Fibroblast of mammary gland (primary cell): ENCODE data around the gene BBOX1.

Experiments
- DNase-seq: peaks from one replicate; pipeline ENCODE4 v3.0.0-alpha.2; 2010; ENCODE audit warnings: low read depth
- H3K4me3 ChIP-seq: 2 replicates; pipeline ENCODE4 v1.5.1; 2011; ENCODE audit warnings: low read depth, mild to moderate bottlenecking, low read length, moderate library complexity; ENCODE audit not compliant: control insufficient read depth
- CTCF ChIP-seq: conservative IDR thresholded peaks from 2 replicates; pipeline ENCODE4 v1.5.1; 2011; ENCODE audit warnings: low read depth, low read length, inconsistent platforms; ENCODE audit not compliant: control insufficient read depth, insufficient read depth

The BBOX1 gene

GRCh38 chr11:27150098-27150497, 109.5 kb downstream of the BBOX1 start:
- no peak for TF ChIP-seq CTCF
- no peak for DNase-seq
- no peak overlapping the region for H3K4me3 ChIP-seq

- no peak for TF ChIP-seq CTCF
- H3K4me3 ChIP-seq = no peak overlapping the region
- peak; percentile 20 for DNase-seq
These were observed 112.5 kb downstream of the BBOX1 start for GRCh38 chr11:27153136-27153535.

GRCh38 chr11:27158456-27159334, 118.1 kb downstream of the BBOX1 start:
- TF ChIP-seq CTCF = peak; percentile 87
- DNase-seq = peak; percentile 87
- H3K4me3 ChIP-seq = no peak overlapping the region

DNA sequence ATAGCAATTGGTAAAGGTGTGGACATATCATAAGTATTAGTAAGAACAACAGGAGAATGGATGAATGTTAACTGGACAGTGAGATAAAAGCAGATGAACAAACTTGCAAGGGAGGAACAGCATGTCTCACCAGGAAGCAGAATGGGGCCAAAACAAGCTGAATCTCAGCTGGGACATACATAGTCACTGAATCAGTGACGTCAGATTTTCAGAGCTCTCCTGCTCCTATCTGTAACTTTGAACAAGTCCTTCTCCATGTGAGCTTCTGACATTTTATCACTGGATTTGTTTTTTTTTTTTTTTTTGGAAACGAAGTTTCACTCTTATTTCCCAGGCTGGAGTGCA, 118.7 kb downstream of the BBOX1 start:
- H3K4me3 ChIP-seq = no peak overlapping the region
- TF ChIP-seq CTCF = no peak
- peak; percentile 50 for DNase-seq

- no peak for TF ChIP-seq CTCF
- no peak overlapping the region for H3K4me3 ChIP-seq
- DNase-seq = peak; percentile 31
These were observed 120.5 kb downstream of the BBOX1 start for GRCh38 chr11:27161071-27161470.

DNA sequence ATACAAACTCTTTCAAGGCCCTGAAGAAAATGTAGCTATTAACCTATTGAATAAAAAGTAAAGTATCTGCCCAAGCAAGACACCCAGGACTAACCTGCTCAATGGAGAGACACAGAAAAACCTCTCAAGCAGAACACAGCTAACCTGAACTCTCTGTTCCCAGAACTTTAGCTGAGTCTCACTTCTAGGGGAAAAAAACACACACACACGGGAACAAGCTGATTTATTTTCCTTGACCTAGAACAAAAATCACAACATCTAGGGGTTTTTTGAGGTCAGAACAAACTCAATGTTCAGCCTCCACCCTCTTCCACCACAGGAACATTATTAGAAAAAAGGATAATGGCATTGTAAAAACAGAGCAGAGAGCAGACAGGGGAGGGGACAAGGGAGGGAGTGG, 121.6 kb downstream of the BBOX1 start:
- no peak for DNase-seq
- no peak overlapping the region for H3K4me3 ChIP-seq
- TF ChIP-seq CTCF = no peak
